GM12874 (cell line): ENCODE data around the gene C2orf69.

ENCODE experiments used
- TF ChIP-seq, protein P1 (sequence below): IDR thresholded peaks from 2 replicates; pipeline ENCODE4 v1.5.1; 2011; ENCODE audit warnings: low read depth, mild to moderate bottlenecking, control low read depth, low read length, moderate library complexity; ENCODE audit not compliant: insufficient read depth

C2orf69 gene

DNA sequence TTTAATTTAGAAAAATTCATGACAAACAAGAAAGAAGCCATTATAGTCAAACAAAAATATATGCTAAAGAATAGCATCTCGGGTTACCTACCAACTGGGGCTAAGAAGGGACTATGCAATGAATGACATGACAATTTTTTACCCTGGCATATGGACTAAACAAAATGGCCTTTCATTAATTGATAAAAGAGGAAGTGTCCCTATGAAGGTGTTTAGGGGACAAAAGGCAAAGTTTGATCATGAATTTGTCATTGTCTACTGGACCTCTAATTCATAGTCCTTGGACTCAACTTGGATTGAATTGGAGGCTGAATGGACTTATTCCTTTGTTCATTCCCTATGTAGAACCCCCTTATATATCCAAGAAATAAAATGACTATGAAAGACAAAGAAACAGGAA is 57.0 kb downstream of the C2orf69 start:
- TF ChIP-seq, protein P1, sequence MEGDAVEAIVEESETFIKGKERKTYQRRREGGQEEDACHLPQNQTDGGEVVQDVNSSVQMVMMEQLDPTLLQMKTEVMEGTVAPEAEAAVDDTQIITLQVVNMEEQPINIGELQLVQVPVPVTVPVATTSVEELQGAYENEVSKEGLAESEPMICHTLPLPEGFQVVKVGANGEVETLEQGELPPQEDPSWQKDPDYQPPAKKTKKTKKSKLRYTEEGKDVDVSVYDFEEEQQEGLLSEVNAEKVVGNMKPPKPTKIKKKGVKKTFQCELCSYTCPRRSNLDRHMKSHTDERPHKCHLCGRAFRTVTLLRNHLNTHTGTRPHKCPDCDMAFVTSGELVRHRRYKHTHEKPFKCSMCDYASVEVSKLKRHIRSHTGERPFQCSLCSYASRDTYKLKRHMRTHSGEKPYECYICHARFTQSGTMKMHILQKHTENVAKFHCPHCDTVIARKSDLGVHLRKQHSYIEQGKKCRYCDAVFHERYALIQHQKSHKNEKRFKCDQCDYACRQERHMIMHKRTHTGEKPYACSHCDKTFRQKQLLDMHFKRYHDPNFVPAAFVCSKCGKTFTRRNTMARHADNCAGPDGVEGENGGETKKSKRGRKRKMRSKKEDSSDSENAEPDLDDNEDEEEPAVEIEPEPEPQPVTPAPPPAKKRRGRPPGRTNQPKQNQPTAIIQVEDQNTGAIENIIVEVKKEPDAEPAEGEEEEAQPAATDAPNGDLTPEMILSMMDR = no peak

DNA sequence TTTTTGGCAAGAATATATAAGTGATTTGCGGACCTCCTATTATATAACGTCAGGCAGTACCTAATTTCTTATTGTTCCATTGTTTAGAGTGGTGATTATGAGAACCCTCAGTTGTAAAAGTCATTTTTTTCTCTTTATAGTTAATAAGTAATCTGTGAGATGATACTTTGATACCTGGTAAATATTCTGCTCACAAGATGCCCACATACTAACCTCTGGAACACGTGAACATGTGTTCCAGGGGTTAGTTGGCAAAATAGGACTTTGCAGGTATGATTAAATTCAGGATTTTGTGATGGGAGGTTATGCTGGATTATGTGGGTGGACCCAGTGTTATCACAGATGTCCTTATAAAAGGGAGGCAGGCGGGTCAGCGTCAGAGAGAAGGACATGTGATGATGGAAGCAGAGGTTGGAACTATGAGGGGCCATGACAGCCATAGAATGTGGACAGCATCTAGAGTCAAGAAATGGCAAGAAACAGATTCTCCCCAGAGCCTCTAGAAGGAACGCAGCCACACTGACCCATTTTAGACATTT is 61.1 kb downstream of the C2orf69 start:
- TF ChIP-seq, protein P1 = no peak

DNA sequence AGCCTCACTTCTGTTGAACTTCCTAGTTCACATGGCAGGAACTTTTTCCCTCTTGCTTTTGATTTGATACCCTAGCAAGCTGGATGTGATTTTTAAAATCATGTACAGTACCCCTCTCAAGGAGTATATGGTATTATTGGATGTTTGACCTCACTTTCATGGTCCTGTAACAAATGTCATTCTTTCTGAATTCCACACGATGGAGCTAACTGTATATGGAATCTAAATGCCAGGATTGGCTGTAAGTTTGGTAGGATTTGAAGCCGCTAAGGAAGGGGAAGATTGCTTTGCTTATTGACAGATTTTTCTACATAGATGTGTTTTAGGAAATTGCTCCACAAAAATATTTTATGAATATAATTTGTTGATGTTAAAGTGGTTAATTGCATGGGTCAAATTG is 62.6 kb downstream of the C2orf69 start:
- TF ChIP-seq, protein P1 = no peak

DNA sequence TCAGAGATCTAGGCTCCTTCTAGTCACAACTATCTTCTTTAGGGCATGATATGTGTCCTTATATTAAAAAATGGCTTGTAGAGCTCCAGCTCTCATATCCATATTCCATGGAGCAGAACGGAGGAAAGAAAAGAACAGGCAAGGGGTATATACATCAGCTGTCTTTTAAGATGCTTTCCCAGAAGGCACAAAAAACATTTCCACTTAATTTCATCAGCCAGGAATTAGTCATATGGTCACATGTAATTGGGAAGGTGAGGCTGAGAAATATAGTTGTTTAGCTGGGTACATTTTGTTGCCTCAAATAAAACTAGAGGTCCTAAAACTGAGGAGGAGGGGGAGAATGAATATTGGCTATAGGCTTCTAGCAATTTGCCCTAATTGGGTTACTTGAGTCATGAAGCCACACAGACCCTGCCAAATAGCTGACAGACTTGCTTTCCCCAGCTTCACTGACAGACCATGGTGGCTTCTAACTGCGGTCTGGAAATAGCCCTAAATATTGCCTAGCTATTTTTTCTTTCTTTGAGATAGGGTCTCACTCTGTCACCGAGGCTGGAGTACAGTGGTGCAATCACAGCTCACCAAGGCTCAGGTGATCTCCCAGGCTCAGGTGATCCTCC is 64.3 kb downstream of the C2orf69 start:
- TF ChIP-seq, protein P1 = no peak
